H1 (cell line): ENCODE data around the gene NPR2. TPM values are rescaled to one million over a fixed set of nuclear protein-coding genes. Genes with fewer than 3 reads are reported as not detected.

Experiments used
- CTCF ChIA-PET: fragments of 300-600 bp; sonication (Branson Sonifier 250); formaldehyde crosslinking; loops from one replicate; lab custom pipeline; 2021; ENCODE audit not compliant: partially characterized antibody; lab: Charles Lee
- POLR2A ChIA-PET: fragments of 300-600 bp; sonication (Branson Sonifier 250); formaldehyde crosslinking; loops from one replicate; lab custom pipeline; 2021; ENCODE audit warnings: inconsistent platforms; ENCODE audit not compliant: partially characterized antibody; lab: Charles Lee
- DNase-seq, 2 experiments: peaks; one replicate each; pipeline versions ENCODE4 v3.0.0 to v3.0.0-alpha.2; 2010 to 2022; ENCODE audit warnings: low spot score in 2 of 2, low read depth in 1 of 2, mixed read lengths in 1 of 2
- FAIRE-seq: peaks from 2 replicates; lab custom pipeline; 2011; peaks lifted over from hg19 to GRCh38; lab: Jason Lieb, UNC
- H2AFZ ChIP-seq: 2 replicates; pipeline ENCODE4 v1.8.1; 2012; ENCODE audit warnings: low read length, inconsistent platforms
- H2AK5ac ChIP-seq: 2 replicates; pipeline ENCODE4 v1.6.1; 2013; ENCODE audit warnings: low read depth, low read length
- H2BK120ac ChIP-seq: replicated peaks from 2 replicates; pipeline ENCODE3; 2013; ENCODE audit warnings: low read depth, low read length, inconsistent platforms
- H2BK12ac ChIP-seq: 2 replicates; pipeline ENCODE4 v1.6.1; 2013; ENCODE audit warnings: low read depth, low read length
- H2BK15ac ChIP-seq: 2 replicates; pipeline ENCODE4 v1.6.1; 2013; ENCODE audit warnings: low read length
- H2BK20ac ChIP-seq: 2 replicates; pipeline ENCODE4 v1.6.1; 2013; ENCODE audit warnings: low read length
- H2BK5ac ChIP-seq: 2 replicates; pipeline ENCODE4 v1.6.1; 2013; ENCODE audit warnings: low read depth, low read length
- H3K14ac ChIP-seq: 2 replicates; pipeline ENCODE4 v1.6.1; 2013; ENCODE audit warnings: inconsistent platforms; ENCODE audit not compliant: insufficient read length
- H3K18ac ChIP-seq: 2 replicates; pipeline ENCODE4 v1.6.1; 2013; ENCODE audit warnings: low read length; ENCODE audit errors: extremely low read depth
- H3K23ac ChIP-seq: 2 replicates; pipeline ENCODE4 v1.6.1; 2013; ENCODE audit warnings: inconsistent platforms; ENCODE audit not compliant: insufficient read length
- H3K23me2 ChIP-seq: 2 replicates; pipeline ENCODE4 v1.6.1; 2013; ENCODE audit warnings: low read depth, low read length
- H3K27ac ChIP-seq: 2 replicates; pipeline ENCODE4 v1.6.1; 2011; ENCODE audit warnings: low read depth, low read length, inconsistent platforms
- H3K27me3 ChIP-seq, 4 experiments: replicated peaks in 1 of 4; 1 replicate in 1 of 4; 2 replicates in 3 of 4; pipeline versions ENCODE4 v1.6.1 to v1.8.1; 2011 to 2013; ENCODE audit warnings: low read length in 3 of 4, mild to moderate bottlenecking in 3 of 4, inconsistent platforms in 2 of 4, mixed read lengths in 2 of 4, moderate library complexity in 1 of 4; ENCODE audit not compliant: control insufficient read depth in 3 of 4, insufficient read depth in 3 of 4; ENCODE audit errors: extremely low read depth in 1 of 4
- H3K36me3 ChIP-seq, 4 experiments: 2 replicates each; pipeline versions ENCODE4 v1.6.1 to v1.8.1; 2011 to 2013; ENCODE audit warnings: mild to moderate bottlenecking in 4 of 4, low read length in 3 of 4, moderate library complexity in 2 of 4, control low read depth in 1 of 4, inconsistent platforms in 1 of 4; ENCODE audit not compliant: insufficient read depth in 4 of 4, control insufficient read depth in 2 of 4
- H3K4ac ChIP-seq: replicated peaks from 2 replicates; pipeline ENCODE3; 2013; ENCODE audit warnings: low read length, low read depth, mixed read lengths, inconsistent platforms; ENCODE audit not compliant: insufficient read length
- H3K4me1 ChIP-seq, 4 experiments: replicated peaks in 1 of 4; 1 replicate in 1 of 4; 2 replicates in 3 of 4; pipeline versions ENCODE4 v1.6.1 to v1.8.1; 2011 to 2013; ENCODE audit warnings: low read length in 3 of 4, inconsistent platforms in 2 of 4, mixed read lengths in 1 of 4; ENCODE audit not compliant: insufficient read depth in 4 of 4, control insufficient read depth in 3 of 4
- H3K4me2 ChIP-seq, 2 experiments: 2 replicates each; pipeline versions ENCODE4 v1.6.1 to v1.8.1; 2011 to 2013; ENCODE audit warnings: low read depth in 2 of 2, low read length in 2 of 2, control low read depth in 1 of 2, inconsistent platforms in 1 of 2, mild to moderate bottlenecking in 1 of 2; ENCODE audit not compliant: insufficient read depth in 1 of 2
- H3K4me3 ChIP-seq, 4 experiments: fragments of 200-600, 300-600 bp in 1 of 4; sonication (generic), shearing (Covaris generic), sonication (Bioruptor Twin) in 1 of 4; 2 replicates each; pipeline versions ENCODE4 v1.5.1 to v1.8.1; 2011 to 2016; ENCODE audit warnings: low read length in 4 of 4, low read depth in 3 of 4, control low read depth in 2 of 4, inconsistent platforms in 2 of 4, mild to moderate bottlenecking in 2 of 4, mixed read lengths in 1 of 4, moderate library complexity in 1 of 4; ENCODE audit not compliant: insufficient read depth in 2 of 4; ENCODE audit errors: extremely low read depth in 1 of 4
- H3K56ac ChIP-seq: replicated peaks from 2 replicates; pipeline ENCODE3; 2013; ENCODE audit warnings: low read depth, mild to moderate bottlenecking, mixed read lengths, low read length, inconsistent platforms; ENCODE audit not compliant: insufficient read length
- H3K79me1 ChIP-seq: 2 replicates; pipeline ENCODE4 v1.6.1; 2013; ENCODE audit warnings: low read depth, low read length, control low read depth
- H3K79me2 ChIP-seq, 2 experiments: 2 replicates each; pipeline versions ENCODE4 v1.6.1 to v1.8.1; 2012 to 2013; ENCODE audit warnings: low read length in 2 of 2, mild to moderate bottlenecking in 2 of 2, inconsistent platforms in 1 of 2; ENCODE audit not compliant: insufficient read depth in 2 of 2, control insufficient read depth in 1 of 2
- H3K9ac ChIP-seq, 4 experiments: replicated peaks in 1 of 4; 1 replicate in 1 of 4; 2 replicates in 3 of 4; pipeline versions ENCODE4 v1.6.1 to v1.8.1; 2011 to 2013; ENCODE audit warnings: low read depth in 3 of 4, low read length in 3 of 4, control low read depth in 2 of 4, mild to moderate bottlenecking in 2 of 4, moderate library complexity in 2 of 4, inconsistent platforms in 1 of 4; ENCODE audit errors: extremely low read depth in 1 of 4
- H3K9me3 ChIP-seq, 2 experiments: 2 replicates each; pipeline versions ENCODE4 v1.6.1 to v1.8.1; 2012 to 2013; ENCODE audit warnings: mild to moderate bottlenecking in 2 of 2, moderate library complexity in 2 of 2, control low read depth in 1 of 2, inconsistent platforms in 1 of 2, low read depth in 1 of 2, low read length in 1 of 2, mixed read lengths in 1 of 2; ENCODE audit not compliant: insufficient read depth in 2 of 2
- H4K20me1 ChIP-seq, 2 experiments: replicated peaks in 1 of 2; 2 replicates each; pipeline versions ENCODE3 to v1.8.1; 2011 to 2013; ENCODE audit warnings: inconsistent platforms in 2 of 2, low read length in 2 of 2, mild to moderate bottlenecking in 1 of 2; ENCODE audit not compliant: insufficient read depth in 2 of 2, control insufficient read depth in 1 of 2
- H4K5ac ChIP-seq: 2 replicates; pipeline ENCODE4 v1.6.1; 2013; ENCODE audit warnings: low read length, low read depth, mixed read lengths, inconsistent platforms; ENCODE audit not compliant: insufficient read length
- H4K8ac ChIP-seq: 2 replicates; pipeline ENCODE4 v1.8.0; 2013; ENCODE audit warnings: mild to moderate bottlenecking, moderate library complexity, low read length, inconsistent platforms; ENCODE audit not compliant: insufficient read depth; ENCODE audit errors: extremely low read depth
- H4K91ac ChIP-seq: replicated peaks from 2 replicates; pipeline ENCODE3; 2013; ENCODE audit warnings: low read length, mixed read lengths, inconsistent platforms; ENCODE audit not compliant: insufficient read length
- SP2 ChIP-seq: IDR thresholded peaks from 2 replicates; pipeline ENCODE4 v1.6.1; 2012; ENCODE audit warnings: mild to moderate bottlenecking, low read length, inconsistent platforms
- SP4 ChIP-seq: IDR thresholded peaks from 2 replicates; pipeline ENCODE4 v1.6.1; 2012; ENCODE audit warnings: low read length, inconsistent platforms
- SRF ChIP-seq: IDR thresholded peaks from 2 replicates; pipeline ENCODE4 v1.6.1; 2011; ENCODE audit warnings: mild to moderate bottlenecking, low read depth, low read length, moderate library complexity
- USF2 ChIP-seq: IDR thresholded peaks from 2 replicates; pipeline ENCODE4 v1.6.1; 2011; ENCODE audit warnings: low read length, improper control_type of control experiment
- YY1 ChIP-seq: IDR thresholded peaks from 2 replicates; pipeline ENCODE4 v1.6.1; 2011; ENCODE audit warnings: low read depth, mild to moderate bottlenecking, low read length
- WGBS, 2 experiments: shearing (Covaris generic) in 1 of 2; methylation state at CpG; one replicate each; pipeline versions ENCODE4 v1.1.6 to v1.1.7; 2013 to 2015; ENCODE audit warnings: low lambda C conversion rate in 2 of 2, mixed read lengths in 2 of 2, inconsistent platforms in 1 of 2, low coverage in 1 of 2, missing lambda C conversion rate in 1 of 2; ENCODE audit not compliant: insufficient replicate concordance in 2 of 2, insufficient coverage in 1 of 2, insufficient read length in 1 of 2; ENCODE audit errors: extremely low coverage in 1 of 2, missing lambda C conversion rate in 1 of 2; 5-methylcytosine and 5-hydroxymethylcytosine counted together
- polyA plus RNA-seq, 7 experiments: library from polyadenylated mRNA; depleted of rRNA in 3 of 7; stranded (reverse) in 5 of 7; unstranded in 2 of 7; fragments of >200 nt in 5 of 7; fragments of 200-250 nt in 2 of 7; gene quantifications; 1 replicate in 5 of 7; 2 replicates in 1 of 7; 4 replicates in 1 of 7; pipeline versions ENCODE4 v1.2.1 to v1.2.3, GENCODE V29; 2011 to 2013; ENCODE audit warnings: missing spikeins in 2 of 7, mixed read lengths in 2 of 7
- total RNA-seq: library from RNA; stranded (reverse); fragmentation: NEBNext Ultra II Directional; extraction: Animal tissue kit (Norgen Biotek cat#: 25700); gene quantifications from 2 replicates; pipeline ENCODE4 v1.2.1, GENCODE V29; 2021

Gene NPR2
- total and polyA plus RNA-seq, 2 of the 8 experiments (the other 6 are each of a cell fraction or from before 2014, with no cell fraction given), result 11.0 to 17.0 TPM

- H3K23me2 ChIP-seq, result peaks cover 4% of the 10 kb centered on the region
- ChIA-PET POLR2A (interaction anchor here (0.7 to 4.5 kb wide), 9 partner anchors 8 to 83 kb away, joined by 3 to 38 read pairs (median 3); partner anchors contain the start of genes CREB3, FAM221B, NPR2 and TLN1), CTCF (interaction anchor here (0.6 to 6.2 kb wide), 16 partner anchors 11 to 260 kb away, joined by 3 to 115 read pairs (median 4); partner anchors contain the start of genes CCDC107, FAM221B, MSMP and NPR2)
- H2BK20ac ChIP-seq, result no peak overlapping the region
- no peak overlapping the region for H4K5ac ChIP-seq
- peaks cover 0 to 3% (median 2%) of the 10 kb centered on the region in 4 experiments; a peak in 1 of 7 replicates for H3K27me3 ChIP-seq
- no peak overlapping the region for H3K18ac ChIP-seq
- no peak overlapping the region; the same call in 1 of the 2 replicates for H4K8ac ChIP-seq
- TF ChIP-seq SP4 (no peak), SRF (no peak), YY1 (no peak), SP2 (no peak), USF2 (no peak)
- no peak overlapping the region for H2BK120ac ChIP-seq
- H3K4me2 ChIP-seq, result peak overlapping the region; percentile 88 to 90
- peak overlapping the region in 1 of 4 experiments; percentile 20; a peak in 1 of 7 replicates for H3K9ac ChIP-seq
- H3K23ac ChIP-seq, result no peak overlapping the region
- no peak for DNase-seq
- H3K27ac ChIP-seq, result no peak overlapping the region
- no peak overlapping the region for H2BK5ac ChIP-seq
- FAIRE-seq, result no peak
- 0 out of 2 replicates have a peak overlapping the region, but pooled peaks have one; percentile 10 for H2AFZ ChIP-seq
- no peak overlapping the region for H2BK15ac ChIP-seq
- H3K56ac ChIP-seq, result no peak overlapping the region
- H3K9me3 ChIP-seq, result no peaks in the 10 kb centered on the region
- peaks cover 0 to 2% of the 10 kb centered on the region in 2 experiments for H4K20me1 ChIP-seq
- peak overlapping the region; percentile 42 to 65 (median 54); a peak in 7 of 8 replicates for H3K4me3 ChIP-seq
- H3K79me2 ChIP-seq, result no peaks in the 10 kb centered on the region
- peaks cover 0 to 4% (median 0%) of the 10 kb centered on the region in 4 experiments; a peak in 2 of 8 replicates for H3K36me3 ChIP-seq
- 48% methylated on average over 12 of the region's 12 CpGs; no CpG with 5 or more reads in 1 of the 2 experiments for WGBS, 2 experiments
- no peak overlapping the region for H3K14ac ChIP-seq
- peaks cover 0 to 7% (median 4%) of the 10 kb centered on the region in 4 experiments; a peak in 6 of 7 replicates for H3K4me1 ChIP-seq
- H4K91ac ChIP-seq, result no peak overlapping the region
- no peaks in the 10 kb centered on the region for H3K79me1 ChIP-seq
- H2BK12ac ChIP-seq, result no peak overlapping the region
- H3K4ac ChIP-seq, result no peak overlapping the region
- no peak overlapping the region for H2AK5ac ChIP-seq
Measured at GRCh38 chr9:35811381-35812024, 20.1 kb downstream of the NPR2 start.
